Measurements from ENCODE around the gene PJVK.

Gene PJVK

GRCh38 chr2:178473931-178474330 is 22.8 kb downstream of the PJVK start:
- H3K4me3 ChIP-seq (ENCODE audit: low read length) = no peak overlapping the region
- H3K27me3 ChIP-seq (ENCODE audit: control insufficient read depth, insufficient read depth, low read length) = no peaks in the 10 kb centered on the region
- H3K9me3 ChIP-seq (ENCODE audit: control insufficient read depth, low read depth, low read length) = no peaks in the 10 kb centered on the region
- no peaks in the 10 kb centered on the region for H3K4me1 ChIP-seq (ENCODE audit: control insufficient read depth, low read depth, low read length)
- H3K9ac ChIP-seq (ENCODE audit: low read length) = no peak overlapping the region
- H3K27ac ChIP-seq (ENCODE audit: low read length) = no peak overlapping the region
- peaks cover 2% of the 10 kb centered on the region for H3K36me3 ChIP-seq (ENCODE audit: control insufficient read depth, low read depth, low read length)

- Histone ChIP-seq H3K9ac (ENCODE audit: low read length) (no peak overlapping the region), H3K4me1 (ENCODE audit: control insufficient read depth, low read depth, low read length) (peaks cover 1% of the 10 kb centered on the region)
Observed at GRCh38 chr2:178474560-178474959, 23.4 kb downstream of the PJVK start.

GRCh38 chr2:178476477-178476876 is 25.3 kb downstream of the PJVK start:
- no peak overlapping the region for H3K4me3 ChIP-seq (ENCODE audit: low read length)
- peaks cover 6% of the 10 kb centered on the region for H3K4me1 ChIP-seq (ENCODE audit: control insufficient read depth, low read depth, low read length)
- no peak overlapping the region for H3K27ac ChIP-seq (ENCODE audit: low read length)
- no peaks in the 10 kb centered on the region for H3K36me3 ChIP-seq (ENCODE audit: control insufficient read depth, low read depth, low read length)
- H3K9me3 ChIP-seq (ENCODE audit: control insufficient read depth, low read depth, low read length) = no peaks in the 10 kb centered on the region
- H3K27me3 ChIP-seq (ENCODE audit: control insufficient read depth, insufficient read depth, low read length) = peaks cover 13% of the 10 kb centered on the region
- no peak overlapping the region for H3K9ac ChIP-seq (ENCODE audit: low read length)

More at GRCh38 chr2:178474560-178474959, 23.4 kb downstream of the PJVK start:
- no peak overlapping the region for H3K27ac ChIP-seq (ENCODE audit: low read length)
- no peaks in the 10 kb centered on the region for H3K9me3 ChIP-seq (ENCODE audit: control insufficient read depth, low read depth, low read length)
- no peaks in the 10 kb centered on the region for H3K36me3 ChIP-seq (ENCODE audit: control insufficient read depth, low read depth, low read length)
- no peak overlapping the region for H3K4me3 ChIP-seq (ENCODE audit: low read length)
- H3K27me3 ChIP-seq (ENCODE audit: control insufficient read depth, insufficient read depth, low read length) = peaks cover 5% of the 10 kb centered on the region

GRCh38 chr2:178477443-178478129 is 26.4 kb downstream of the PJVK start:
- Histone ChIP-seq H3K27me3 (ENCODE audit: control insufficient read depth, insufficient read depth, low read length) (peaks cover 16% of the 10 kb centered on the region), H3K27ac (ENCODE audit: low read length) (no peak overlapping the region), H3K4me1 (ENCODE audit: control insufficient read depth, low read depth, low read length) (peaks cover 15% of the 10 kb centered on the region), H3K4me3 (ENCODE audit: low read length) (peak overlapping the region; percentile 99), H3K9me3 (ENCODE audit: control insufficient read depth, low read depth, low read length) (no peaks in the 10 kb centered on the region), H3K36me3 (ENCODE audit: control insufficient read depth, low read depth, low read length) (no peaks in the 10 kb centered on the region), H3K9ac (ENCODE audit: low read length) (peak overlapping the region; percentile 94)

GRCh38 chr2:178478130-178478438 is 26.9 kb downstream of the PJVK start:
- peak overlapping the region; percentile 99 for H3K4me3 ChIP-seq (ENCODE audit: low read length)
- peak overlapping the region; percentile 92 for H3K27ac ChIP-seq (ENCODE audit: low read length)
- H3K9me3 ChIP-seq (ENCODE audit: control insufficient read depth, low read depth, low read length) = no peaks in the 10 kb centered on the region
- peaks cover 16% of the 10 kb centered on the region for H3K27me3 ChIP-seq (ENCODE audit: control insufficient read depth, insufficient read depth, low read length)
- H3K4me1 ChIP-seq (ENCODE audit: control insufficient read depth, low read depth, low read length) = peaks cover 15% of the 10 kb centered on the region
- peak overlapping the region; percentile 94 for H3K9ac ChIP-seq (ENCODE audit: low read length)
- no peaks in the 10 kb centered on the region for H3K36me3 ChIP-seq (ENCODE audit: control insufficient read depth, low read depth, low read length)

GRCh38 chr2:178478439-178479274 is 27.5 kb downstream of the PJVK start, which contains the start of gene FKBP7:
FKBP7 (minus strand) TSS chr2:178478600; CDS start chr2:178478499, 101 bp downstream.
- H3K9me3 ChIP-seq (ENCODE audit: control insufficient read depth, low read depth, low read length) = no peaks in the 10 kb centered on the region
- H3K27ac ChIP-seq (ENCODE audit: low read length) = peak within 1 kb of the TSS; percentile 92
- peaks cover 15% of the 10 kb centered on the region for H3K4me1 ChIP-seq (ENCODE audit: control insufficient read depth, low read depth, low read length)
- peak within 1 kb of the TSS; percentile 99 for H3K4me3 ChIP-seq (ENCODE audit: low read length)
- H3K27me3 ChIP-seq (ENCODE audit: control insufficient read depth, insufficient read depth, low read length) = peaks cover 16% of the 10 kb centered on the region
- H3K36me3 ChIP-seq (ENCODE audit: control insufficient read depth, low read depth, low read length) = no peaks in the 10 kb centered on the region
- peak within 1 kb of the TSS; percentile 94 for H3K9ac ChIP-seq (ENCODE audit: low read length)

- H3K4me3 ChIP-seq (ENCODE audit: low read length) = peak overlapping the region; percentile 99
- H3K27ac ChIP-seq (ENCODE audit: low read length) = no peak overlapping the region
- H3K27me3 ChIP-seq (ENCODE audit: control insufficient read depth, insufficient read depth, low read length) = peaks cover 16% of the 10 kb centered on the region
- no peak overlapping the region for H3K9ac ChIP-seq (ENCODE audit: low read length)
- H3K36me3 ChIP-seq (ENCODE audit: control insufficient read depth, low read depth, low read length) = no peaks in the 10 kb centered on the region
- peaks cover 15% of the 10 kb centered on the region for H3K4me1 ChIP-seq (ENCODE audit: control insufficient read depth, low read depth, low read length)
- no peaks in the 10 kb centered on the region for H3K9me3 ChIP-seq (ENCODE audit: control insufficient read depth, low read depth, low read length)
Observed at GRCh38 chr2:178479275-178479616, 28.1 kb downstream of the PJVK start.

- Histone ChIP-seq H3K27me3 (ENCODE audit: control insufficient read depth, insufficient read depth, low read length) (peaks cover 16% of the 10 kb centered on the region), H3K9ac (ENCODE audit: low read length) (peak overlapping the region; percentile 69), H3K4me3 (ENCODE audit: low read length) (peak overlapping the region; percentile 83), H3K4me1 (ENCODE audit: control insufficient read depth, low read depth, low read length) (peaks cover 15% of the 10 kb centered on the region), H3K9me3 (ENCODE audit: control insufficient read depth, low read depth, low read length) (no peaks in the 10 kb centered on the region), H3K36me3 (ENCODE audit: control insufficient read depth, low read depth, low read length) (no peaks in the 10 kb centered on the region), H3K27ac (ENCODE audit: low read length) (no peak overlapping the region)
Observed at GRCh38 chr2:178479758-178480226, 28.6 kb downstream of the PJVK start.

GRCh38 chr2:178480227-178481181 is 29.3 kb downstream of the PJVK start, which contains the start of gene PLEKHA3:
PLEKHA3 (plus strand) TSS chr2:178480457; CDS start chr2:178480870, 413 bp downstream.
- Histone ChIP-seq H3K4me3 (ENCODE audit: low read length) (peak within 1 kb of the TSS; percentile 99), H3K4me1 (ENCODE audit: control insufficient read depth, low read depth, low read length) (peaks cover 15% of the 10 kb centered on the region), H3K9ac (ENCODE audit: low read length) (peak within 1 kb of the TSS; percentile 69), H3K27ac (ENCODE audit: low read length) (no peak within 1 kb of the TSS), H3K27me3 (ENCODE audit: control insufficient read depth, insufficient read depth, low read length) (peaks cover 16% of the 10 kb centered on the region), H3K36me3 (ENCODE audit: control insufficient read depth, low read depth, low read length) (no peaks in the 10 kb centered on the region), H3K9me3 (ENCODE audit: control insufficient read depth, low read depth, low read length) (no peaks in the 10 kb centered on the region)

GRCh38 chr2:178482437-178482836 is 31.3 kb downstream of the PJVK start:
- H3K9me3 ChIP-seq (ENCODE audit: control insufficient read depth, low read depth, low read length) = no peaks in the 10 kb centered on the region
- H3K9ac ChIP-seq (ENCODE audit: low read length) = no peak overlapping the region
- peaks cover 16% of the 10 kb centered on the region for H3K27me3 ChIP-seq (ENCODE audit: control insufficient read depth, insufficient read depth, low read length)
- no peak overlapping the region for H3K27ac ChIP-seq (ENCODE audit: low read length)
- H3K36me3 ChIP-seq (ENCODE audit: control insufficient read depth, low read depth, low read length) = no peaks in the 10 kb centered on the region
- H3K4me1 ChIP-seq (ENCODE audit: control insufficient read depth, low read depth, low read length) = peaks cover 15% of the 10 kb centered on the region
- H3K4me3 ChIP-seq (ENCODE audit: low read length) = no peak overlapping the region
